ENCODE measurements around the gene MORN3. TPM values are rescaled to one million over a fixed set of nuclear protein-coding genes. Genes with fewer than 3 reads are reported as not detected.
"Not testable (repeated sequence)": the region's sequence is repeated elsewhere in the genome, so short reads cannot be mapped to it uniquely, and the experiment has no call there.

The MORN3 gene
- total RNA-seq, 3 donors from 2014 or later (not counting 1 experiment from before 2014, with no cell fraction given): 3.0 to 7.6 (median 4.4) TPM

DNA sequence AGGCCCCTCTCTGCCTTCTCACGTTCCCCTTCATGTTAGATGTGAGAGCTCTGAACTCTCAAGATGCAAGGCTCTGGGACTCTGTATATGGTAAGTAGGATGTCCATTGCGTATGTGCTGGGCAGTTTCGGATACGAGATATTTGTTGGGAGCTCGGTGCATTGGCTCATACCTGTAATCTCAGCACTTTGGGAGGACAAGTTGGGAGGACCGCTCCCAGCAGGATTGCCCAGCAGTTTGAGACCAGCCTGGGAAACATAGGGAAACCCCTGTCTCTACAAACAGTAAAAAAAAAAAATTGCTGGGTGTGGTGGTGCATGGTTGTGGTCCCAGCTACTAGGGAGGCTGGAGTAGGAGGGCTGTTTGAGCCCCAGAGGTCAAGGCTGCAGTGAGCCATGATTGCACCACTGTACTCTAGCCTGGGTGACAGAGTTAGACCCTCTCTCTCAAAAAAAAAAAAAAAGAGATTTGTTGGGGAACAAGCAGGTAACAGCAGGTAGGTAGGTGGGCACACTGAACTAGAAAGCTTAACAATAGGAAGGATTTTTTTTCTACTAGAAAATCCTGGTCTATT lies 46.5 kb upstream of the MORN3 start:
- TF ChIP-seq, protein P1, sequence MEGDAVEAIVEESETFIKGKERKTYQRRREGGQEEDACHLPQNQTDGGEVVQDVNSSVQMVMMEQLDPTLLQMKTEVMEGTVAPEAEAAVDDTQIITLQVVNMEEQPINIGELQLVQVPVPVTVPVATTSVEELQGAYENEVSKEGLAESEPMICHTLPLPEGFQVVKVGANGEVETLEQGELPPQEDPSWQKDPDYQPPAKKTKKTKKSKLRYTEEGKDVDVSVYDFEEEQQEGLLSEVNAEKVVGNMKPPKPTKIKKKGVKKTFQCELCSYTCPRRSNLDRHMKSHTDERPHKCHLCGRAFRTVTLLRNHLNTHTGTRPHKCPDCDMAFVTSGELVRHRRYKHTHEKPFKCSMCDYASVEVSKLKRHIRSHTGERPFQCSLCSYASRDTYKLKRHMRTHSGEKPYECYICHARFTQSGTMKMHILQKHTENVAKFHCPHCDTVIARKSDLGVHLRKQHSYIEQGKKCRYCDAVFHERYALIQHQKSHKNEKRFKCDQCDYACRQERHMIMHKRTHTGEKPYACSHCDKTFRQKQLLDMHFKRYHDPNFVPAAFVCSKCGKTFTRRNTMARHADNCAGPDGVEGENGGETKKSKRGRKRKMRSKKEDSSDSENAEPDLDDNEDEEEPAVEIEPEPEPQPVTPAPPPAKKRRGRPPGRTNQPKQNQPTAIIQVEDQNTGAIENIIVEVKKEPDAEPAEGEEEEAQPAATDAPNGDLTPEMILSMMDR (IDR thresholded peaks at IDR 0.05): no peak
- no peak for DNase-seq
- Mint-ChIP-seq H3K4me3 (no peak overlapping the region), H3K9me3 (no peaks in the 10 kb centered on the region), H3K27me3 (ENCODE audit: low read depth in 2 of 2) (no peaks in the 10 kb centered on the region), H3K4me1 (peaks cover 12 to 19% of the 10 kb centered on the region in 2 donors), H3K36me3 (no peaks in the 10 kb centered on the region), H3K27ac (no peak overlapping the region)
- Histone ChIP-seq H3K36me3 (ENCODE audit: control insufficient read depth, insufficient read depth, low read length) (no peaks in the 10 kb centered on the region), H3K27me3 (ENCODE audit: control insufficient read depth, insufficient read depth, low read length) (no peaks in the 10 kb centered on the region), H3K4me1 (ENCODE audit: control insufficient read depth, insufficient read depth, low read length) (peaks cover 21% of the 10 kb centered on the region), H3K9me3 (ENCODE audit: control insufficient read depth, insufficient read depth, low read length) (no peaks in the 10 kb centered on the region), H3K27ac (ENCODE audit: low read length) (no peak overlapping the region), H3K4me3 (ENCODE audit: low read length) (no peak overlapping the region)
- no peak for ATAC-seq
- WGBS (ENCODE audit: insufficient coverage): 80% methylated on average over 6 of the region's 6 CpGs
- intact Hi-C loops (cut with micrococcal nuclease): no loop called here

DNA sequence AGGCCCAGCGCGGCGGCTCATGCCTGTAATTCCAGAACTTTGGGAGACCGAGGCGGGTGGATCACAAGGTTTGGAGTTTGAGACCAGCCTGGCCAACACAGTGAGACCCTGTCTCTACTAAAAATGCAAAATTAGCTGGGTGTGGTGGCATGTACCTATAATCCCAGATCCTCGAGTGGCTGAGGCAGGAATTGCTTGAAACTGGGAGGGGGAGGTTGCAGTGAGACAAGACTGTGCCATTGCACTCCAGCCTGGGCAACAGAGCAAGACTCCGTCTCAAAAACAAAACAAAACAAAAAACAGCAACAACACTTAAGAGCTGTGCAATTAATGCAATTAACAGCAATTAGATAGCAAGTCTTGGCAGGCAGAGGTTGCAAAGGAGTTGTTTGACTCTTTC lies 45.6 kb upstream of the MORN3 start:
- H3K4me1 Mint-ChIP-seq: peaks cover 12 to 19% of the 10 kb centered on the region in 2 donors
- H3K4me3 ChIP-seq (ENCODE audit: low read length); H3K9me3 Mint-ChIP-seq; H3K27ac Mint-ChIP-seq; H3K9me3 ChIP-seq (ENCODE audit: control insufficient read depth, insufficient read depth, low read length); ATAC-seq; H3K27ac ChIP-seq (ENCODE audit: low read length); H3K4me3 Mint-ChIP-seq; H3K36me3 ChIP-seq (ENCODE audit: control insufficient read depth, insufficient read depth, low read length); DNase-seq; intact Hi-C loops (cut with micrococcal nuclease); H3K27me3 Mint-ChIP-seq (ENCODE audit: low read depth in 2 of 2); H3K27me3 ChIP-seq (ENCODE audit: control insufficient read depth, insufficient read depth, low read length); H3K36me3 Mint-ChIP-seq: not testable (repeated sequence)
- peaks cover 21% of the 10 kb centered on the region for H3K4me1 ChIP-seq (ENCODE audit: control insufficient read depth, insufficient read depth, low read length)
- 95% methylated on average over 7 of the region's 7 CpGs for WGBS (ENCODE audit: insufficient coverage)

DNA sequence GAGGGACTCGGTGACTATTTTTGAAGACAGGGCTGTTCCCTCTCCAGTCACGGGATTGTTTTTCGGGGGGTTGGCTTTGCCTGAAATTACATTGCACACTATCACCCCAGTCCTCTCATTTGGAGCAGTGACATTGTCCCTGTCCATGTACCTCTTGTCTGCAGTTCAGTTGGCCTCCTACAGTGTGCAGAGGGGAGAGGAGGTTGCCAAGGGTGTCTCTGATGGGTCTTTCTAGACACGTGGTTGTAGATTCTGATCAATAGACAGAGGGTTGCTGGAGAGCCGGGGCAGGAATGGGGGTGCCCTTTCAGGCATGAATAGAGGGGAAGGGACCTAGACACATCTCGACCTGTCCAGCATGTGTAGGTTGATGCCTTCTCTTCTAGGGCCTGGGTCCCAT lies 44.3 kb upstream of the MORN3 start:
- intact Hi-C loops (cut with micrococcal nuclease): loop anchor here (2.0 to 5.0 kb wide), 2 partner anchors 27 to 79 kb away; partner anchors contain the start of gene RHOF
- peak overlapping the region in 1 of 2 donors; percentile 95 for H3K27ac Mint-ChIP-seq
- no peaks in the 10 kb centered on the region for H3K36me3 Mint-ChIP-seq
- no peaks in the 10 kb centered on the region for H3K27me3 ChIP-seq (ENCODE audit: control insufficient read depth, insufficient read depth, low read length)
- peak overlapping the region; percentile 90 for H3K4me3 Mint-ChIP-seq
- H3K9me3 Mint-ChIP-seq: no peaks in the 10 kb centered on the region
- DNase-seq (peak in 1 of 2 donors; percentile 24), ATAC-seq (no peak)
- no peaks in the 10 kb centered on the region for H3K9me3 ChIP-seq (ENCODE audit: control insufficient read depth, insufficient read depth, low read length)
- H3K4me1 ChIP-seq (ENCODE audit: control insufficient read depth, insufficient read depth, low read length): peaks cover 21% of the 10 kb centered on the region
- peaks cover 12 to 19% of the 10 kb centered on the region in 2 donors for H3K4me1 Mint-ChIP-seq
- no peaks in the 10 kb centered on the region for H3K36me3 ChIP-seq (ENCODE audit: control insufficient read depth, insufficient read depth, low read length)
- no peak overlapping the region for H3K4me3 ChIP-seq (ENCODE audit: low read length)
- no peak overlapping the region for H3K27ac ChIP-seq (ENCODE audit: low read length)
- TF ChIP-seq, protein P1 (IDR thresholded peaks at IDR 0.05): no peak
- H3K27me3 Mint-ChIP-seq (ENCODE audit: low read depth in 2 of 2): no peaks in the 10 kb centered on the region
- WGBS (ENCODE audit: insufficient coverage): 84% methylated on average over 6 of the region's 6 CpGs

DNA sequence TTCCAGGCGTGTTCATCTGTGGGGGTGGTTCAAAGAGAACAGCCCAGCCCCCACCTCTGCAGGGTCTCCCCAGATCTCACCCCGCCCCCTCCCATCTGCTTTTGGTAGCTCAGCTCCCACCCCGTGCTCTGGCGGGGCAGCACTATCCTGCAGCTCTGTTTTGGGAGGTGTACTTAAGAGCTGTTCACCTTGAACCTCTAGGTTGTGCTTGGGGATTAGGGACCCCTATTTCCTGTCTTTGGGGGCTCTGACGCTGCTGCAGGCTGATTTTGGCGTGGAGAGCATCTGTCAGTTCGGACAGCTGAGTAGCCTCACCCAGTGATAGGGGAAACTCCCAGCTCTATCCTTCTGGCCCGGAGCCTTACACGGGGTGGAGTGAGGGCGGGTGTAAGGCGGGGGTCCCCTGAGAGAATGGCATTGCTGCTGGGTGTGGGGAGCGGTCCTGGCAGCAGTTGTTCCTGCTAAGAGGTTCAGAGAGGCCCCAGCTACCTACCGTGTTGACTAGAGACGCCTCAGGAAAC lies 43.9 kb upstream of the MORN3 start:
- no peaks in the 10 kb centered on the region for H3K27me3 Mint-ChIP-seq (ENCODE audit: low read depth in 2 of 2)
- ATAC-seq (no peak), DNase-seq (no peak)
- peak overlapping the region; percentile 74 for H3K4me3 ChIP-seq (ENCODE audit: low read length)
- no peaks in the 10 kb centered on the region for H3K9me3 ChIP-seq (ENCODE audit: control insufficient read depth, insufficient read depth, low read length)
- H3K9me3 Mint-ChIP-seq: no peaks in the 10 kb centered on the region
- H3K27me3 ChIP-seq (ENCODE audit: control insufficient read depth, insufficient read depth, low read length): no peaks in the 10 kb centered on the region
- no peaks in the 10 kb centered on the region for H3K36me3 ChIP-seq (ENCODE audit: control insufficient read depth, insufficient read depth, low read length)
- H3K27ac Mint-ChIP-seq: peak overlapping the region in 1 of 2 donors; percentile 95
- H3K4me3 Mint-ChIP-seq: peak overlapping the region; percentile 90
- peaks cover 21% of the 10 kb centered on the region for H3K4me1 ChIP-seq (ENCODE audit: control insufficient read depth, insufficient read depth, low read length)
- H3K36me3 Mint-ChIP-seq: no peaks in the 10 kb centered on the region
- TF ChIP-seq, protein P1 (IDR thresholded peaks at IDR 0.05): no peak
- no peak overlapping the region for H3K27ac ChIP-seq (ENCODE audit: low read length)
- intact Hi-C loops (cut with micrococcal nuclease): loop anchor here (2.0 to 5.0 kb wide), 2 partner anchors 27 to 79 kb away; partner anchors contain the start of gene RHOF
- WGBS (ENCODE audit: insufficient coverage): 25% methylated on average over 13 of the region's 14 CpGs
- peaks cover 12 to 19% of the 10 kb centered on the region in 2 donors for H3K4me1 Mint-ChIP-seq
